Stomach (tissue), 4 donors: ENCODE results near the gene CGREF1.
"Not testable (repeated sequence)": the region's sequence is repeated elsewhere in the genome, so short reads cannot be mapped to it uniquely, and the experiment has no call there.

Experiments used
- POLR2A ChIP-seq, 4 donors: fragments of 450-650 bp; IDR thresholded peaks; one replicate each; pipeline ENCODE4 v1.6.1; 2016; ENCODE audit warnings: antibody characterized with exemption in 4 of 4, control low read depth in 2 of 4, mild to moderate bottlenecking in 1 of 4, moderate library complexity in 1 of 4
- POLR2AphosphoS5 ChIP-seq, 3 donors: sonication (generic); formaldehyde crosslinking; IDR thresholded peaks; one replicate each; pipeline ENCODE4 v1.6.1; 2016; ENCODE audit warnings: antibody characterized with exemption in 3 of 3
- TF ChIP-seq, protein P1 (sequence below), 7 experiments: fragments of 450-650 bp in 4 of 7; fragments of 200-600 bp in 3 of 7; sonication (generic) in 3 of 7; IDR thresholded peaks; one replicate each; pipeline ENCODE4 v1.5.1; 2016 to 2019; ENCODE audit warnings: antibody characterized with exemption in 7 of 7, control low read depth in 2 of 7, mild to moderate bottlenecking in 1 of 7

DNA sequence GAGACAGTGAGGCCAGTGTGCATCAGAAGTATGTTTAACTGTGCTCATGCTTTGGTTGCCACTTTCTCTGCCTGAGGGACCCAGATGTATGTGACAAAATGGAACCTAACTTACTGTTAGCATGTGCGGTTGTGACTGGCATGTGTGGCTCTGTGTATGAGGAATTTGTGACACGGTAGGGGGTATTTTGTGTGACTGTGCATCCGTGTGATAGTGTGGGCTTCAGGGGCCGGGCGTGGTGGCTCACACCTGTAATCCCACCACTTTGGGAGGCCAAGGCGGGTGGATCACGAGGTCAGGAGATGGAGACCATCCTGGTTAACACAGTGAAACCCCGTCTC, 372 bp upstream of the CGREF1 start:
- TF ChIP-seq POLR2AphosphoS5, POLR2A (IDR thresholded peaks at IDR 0.05): not testable (repeated sequence)
- TF ChIP-seq, protein P1, sequence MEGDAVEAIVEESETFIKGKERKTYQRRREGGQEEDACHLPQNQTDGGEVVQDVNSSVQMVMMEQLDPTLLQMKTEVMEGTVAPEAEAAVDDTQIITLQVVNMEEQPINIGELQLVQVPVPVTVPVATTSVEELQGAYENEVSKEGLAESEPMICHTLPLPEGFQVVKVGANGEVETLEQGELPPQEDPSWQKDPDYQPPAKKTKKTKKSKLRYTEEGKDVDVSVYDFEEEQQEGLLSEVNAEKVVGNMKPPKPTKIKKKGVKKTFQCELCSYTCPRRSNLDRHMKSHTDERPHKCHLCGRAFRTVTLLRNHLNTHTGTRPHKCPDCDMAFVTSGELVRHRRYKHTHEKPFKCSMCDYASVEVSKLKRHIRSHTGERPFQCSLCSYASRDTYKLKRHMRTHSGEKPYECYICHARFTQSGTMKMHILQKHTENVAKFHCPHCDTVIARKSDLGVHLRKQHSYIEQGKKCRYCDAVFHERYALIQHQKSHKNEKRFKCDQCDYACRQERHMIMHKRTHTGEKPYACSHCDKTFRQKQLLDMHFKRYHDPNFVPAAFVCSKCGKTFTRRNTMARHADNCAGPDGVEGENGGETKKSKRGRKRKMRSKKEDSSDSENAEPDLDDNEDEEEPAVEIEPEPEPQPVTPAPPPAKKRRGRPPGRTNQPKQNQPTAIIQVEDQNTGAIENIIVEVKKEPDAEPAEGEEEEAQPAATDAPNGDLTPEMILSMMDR (IDR thresholded peaks at IDR 0.05): not testable (repeated sequence)
